HCT116 (cell line): ENCODE results near the gene PPP1R12B. TPM values are rescaled to one million over a fixed set of nuclear protein-coding genes. Genes with fewer than 3 reads are reported as not detected.
"Not testable (repeated sequence)": the region's sequence is repeated elsewhere in the genome, so short reads cannot be mapped to it uniquely, and the experiment has no call there.

Source experiments
- ATAC-seq: fragments of 200-7000 bp; cut with Tn5 transposase; 2 replicates; pipeline ENCODE4 v1.9.1; 2020; ENCODE audit warnings: mild to moderate bottlenecking, moderate library complexity
- BruUV-seq: library from RNA; stranded (reverse); fragments of 400-500 nt; replicated peaks from 2 replicates; lab custom pipeline; 2021; lab: Mats Ljungman, UMichigan
- CTCF ChIA-PET: fragments of 300-600 bp; sonication (Branson Sonifier 250); formaldehyde crosslinking; loops from one replicate; lab custom pipeline; 2021; ENCODE audit warnings: antibody characterized with exemption; lab: Charles Lee
- POLR2A ChIA-PET: fragments of 300-600, 350-600 bp; sonication (Branson Sonifier 250); formaldehyde crosslinking; loops from one replicate; lab custom pipeline; 2021; ENCODE audit warnings: antibody characterized with exemption; lab: Charles Lee
- RAD21 ChIA-PET, 2 experiments: fragments of 300-600 bp; sonication (Branson Sonifier 250); formaldehyde crosslinking; loops; one replicate each; lab custom pipeline; 2023; ENCODE audit warnings: low total read pairs in 2 of 2; ENCODE audit not compliant: uncharacterized antibody in 2 of 2, unreplicated experiment in 2 of 2, low non-redundant PET in 1 of 2; lab: Charles Lee
- DNase-seq: peaks from one replicate; pipeline ENCODE4 v3.0.0-alpha.2; 2010; ENCODE audit warnings: low read depth, low spot score
- H2AFZ ChIP-seq: fragments of 200-600 bp; shearing (Covaris generic), sonication (generic); 2 replicates; pipeline ENCODE4 v1.6.1; 2017; ENCODE audit warnings: low read depth, mixed run types, mixed read lengths, antibody characterized with exemption, low read length; ENCODE audit not compliant: poor library complexity, severe bottlenecking
- H3K27ac ChIP-seq: 2 replicates; pipeline ENCODE4 v1.5.1; 2012; ENCODE audit warnings: low read depth, low read length
- H3K27me3 ChIP-seq: fragments of 200-600 bp; sonication (generic); 2 replicates; pipeline ENCODE4 v1.6.1; 2016; ENCODE audit warnings: mixed run types, low read length, mixed read lengths; ENCODE audit not compliant: insufficient read depth
- H3K36me3 ChIP-seq, 2 experiments: fragments of 200-500 bp in 1 of 2; fragments of 200-600 bp in 1 of 2; sonication (Bioruptor generic) in 1 of 2; sonication (generic) in 1 of 2; 2 replicates each; pipeline versions ENCODE4 v1.5.1 to v1.6.1; 2014 to 2016; ENCODE audit warnings: low read length in 2 of 2, inconsistent platforms in 1 of 2, mixed read lengths in 1 of 2, mixed run types in 1 of 2; ENCODE audit not compliant: insufficient read depth in 2 of 2, control insufficient read depth in 1 of 2
- H3K4me1 ChIP-seq, 2 experiments: fragments of 200-600 bp in 1 of 2; sonication (generic) in 1 of 2; 2 replicates each; pipeline versions ENCODE4 v1.5.1 to v1.6.1; 2012 to 2017; ENCODE audit warnings: low read length in 2 of 2, inconsistent platforms in 1 of 2, mild to moderate bottlenecking in 1 of 2, mixed read lengths in 1 of 2, mixed run types in 1 of 2, moderate library complexity in 1 of 2; ENCODE audit not compliant: insufficient read depth in 2 of 2, control insufficient read depth in 1 of 2
- H3K4me2 ChIP-seq: fragments of 200-600 bp; sonication (generic); 2 replicates; pipeline ENCODE4 v1.6.1; 2017; ENCODE audit warnings: mixed run types, low read length, mixed read lengths
- H3K4me3 ChIP-seq, 2 experiments: fragments of 200-600 bp in 1 of 2; sonication (generic) in 1 of 2; replicated peaks in 1 of 2; 2 replicates each; pipeline ENCODE4 v1.5.1; 2011 to 2016; ENCODE audit warnings: low read length in 2 of 2, control low read depth in 1 of 2, low read depth in 1 of 2, mild to moderate bottlenecking in 1 of 2, mixed read lengths in 1 of 2, mixed run types in 1 of 2
- H3K79me2 ChIP-seq: fragments of 200-600 bp; sonication (generic); 2 replicates; pipeline ENCODE4 v1.6.1; 2017; ENCODE audit warnings: mild to moderate bottlenecking, mixed run types, low read length, moderate library complexity, mixed read lengths; ENCODE audit not compliant: insufficient read depth
- H3K9ac ChIP-seq: fragments of 200-600 bp; sonication (generic); 2 replicates; pipeline ENCODE4 v1.6.1; 2016; ENCODE audit warnings: low read length, mixed read lengths
- H3K9me2 ChIP-seq: fragments of 200-600 bp; sonication (generic), shearing (Covaris generic); 2 replicates; pipeline ENCODE4 v1.6.1; 2017; ENCODE audit warnings: mixed run types, mild to moderate bottlenecking, moderate library complexity; ENCODE audit not compliant: insufficient read depth
- H3K9me3 ChIP-seq, 2 experiments: fragments of 200-500 bp in 1 of 2; fragments of 200-600 bp in 1 of 2; sonication (Bioruptor generic) in 1 of 2; sonication (generic) in 1 of 2; 2 replicates each; pipeline ENCODE4 v1.6.1; 2014 to 2017; ENCODE audit warnings: low read length in 2 of 2, mixed read lengths in 2 of 2, inconsistent platforms in 1 of 2, low read depth in 1 of 2, mild to moderate bottlenecking in 1 of 2, mixed run types in 1 of 2, moderate library complexity in 1 of 2; ENCODE audit not compliant: control insufficient read depth in 1 of 2, insufficient read depth in 1 of 2
- H4K20me1 ChIP-seq: fragments of 200-600 bp; sonication (generic), shearing (Covaris generic); 2 replicates; pipeline ENCODE4 v1.6.1; 2017; ENCODE audit warnings: mixed run types, mild to moderate bottlenecking, moderate library complexity; ENCODE audit not compliant: insufficient read depth
- ATF3 ChIP-seq: IDR thresholded peaks from 2 replicates; pipeline ENCODE4 v1.6.1; 2012
- CEBPB ChIP-seq: IDR thresholded peaks from 2 replicates; pipeline ENCODE4 v1.6.1; 2012; ENCODE audit warnings: low read depth
- CTCF ChIP-seq, 3 experiments: fragments of 200-600 bp in 1 of 3; sonication (generic) in 1 of 3; IDR thresholded peaks in 2 of 3; conservative IDR thresholded peaks in 1 of 3; 2 replicates each; pipeline ENCODE4 v1.5.1; 2012 to 2017; ENCODE audit warnings: low read depth in 2 of 3, low read length in 2 of 3, antibody characterized with exemption in 1 of 3, borderline replicate concordance in 1 of 3, control low read depth in 1 of 3, mild to moderate bottlenecking in 1 of 3, mixed read lengths in 1 of 3, mixed run types in 1 of 3, moderate library complexity in 1 of 3; ENCODE audit not compliant: insufficient read depth in 1 of 3
- ELF1 ChIP-seq: IDR thresholded peaks from 2 replicates; pipeline ENCODE4 v1.6.1; 2012; ENCODE audit warnings: low read depth, borderline replicate concordance
- FOSL1 ChIP-seq: IDR thresholded peaks from 2 replicates; pipeline ENCODE4 v1.6.1; 2012; ENCODE audit warnings: low read depth
- JUND ChIP-seq: IDR thresholded peaks from 2 replicates; pipeline ENCODE4 v1.6.1; 2012
- SIN3A ChIP-seq: IDR thresholded peaks from 2 replicates; pipeline ENCODE4 v1.6.1; 2012; ENCODE audit warnings: low read depth
- SP1 ChIP-seq: IDR thresholded peaks from 2 replicates; pipeline ENCODE4 v1.6.1; 2012; ENCODE audit warnings: low read depth
- TCF7L2 ChIP-seq: IDR thresholded peaks from 2 replicates; pipeline ENCODE4 v1.7.0; 2011; ENCODE audit warnings: borderline replicate concordance, inconsistent platforms; ENCODE audit not compliant: insufficient read depth, insufficient read length; ENCODE audit errors: extremely low read depth
- ZBTB33 ChIP-seq: IDR thresholded peaks from 2 replicates; pipeline ENCODE4 v1.6.1; 2011; ENCODE audit warnings: mild to moderate bottlenecking, low read length, moderate library complexity; ENCODE audit not compliant: insufficient replicate concordance; ENCODE audit errors: extremely low read depth
- ZFX ChIP-seq: fragments of 450-650 bp; IDR thresholded peaks from 2 replicates; pipeline ENCODE4 v1.6.1; 2017
- intact Hi-C: fragments of 100-400 bp; cut with micrococcal nuclease; formaldehyde crosslinking; loops from 2 replicates; pipeline ENCODE4 v1.10.0; 2022
- total RNA-seq: library from RNA; stranded (reverse); gene quantifications from one replicate; pipeline ENCODE4 v1.2.1, GENCODE V29; 2021; ENCODE audit not compliant: unreplicated experiment

Gene PPP1R12B
- total RNA-seq, 1 experiment from 2014 or later, result 14.3 TPM

GRCh38 chr1:202460143-202460495 is 111.6 kb downstream of the PPP1R12B start:
- H3K79me2 ChIP-seq, H3K9ac ChIP-seq, H3K4me3 ChIP-seq, H2AFZ ChIP-seq, H4K20me1 ChIP-seq, H3K27ac ChIP-seq, H3K27me3 ChIP-seq, H3K9me2 ChIP-seq, H3K36me3 ChIP-seq, RAD21 ChIA-PET, H3K9me3 ChIP-seq, POLR2A ChIA-PET, DNase-seq, BruUV-seq: not testable (repeated sequence)
- Histone ChIP-seq H3K4me2 (peak overlapping the region; percentile 41; the same call in 1 of the 2 replicates), H3K4me1 (peaks cover 12 to 34% of the 10 kb centered on the region in 2 experiments)
- TF ChIP-seq FOSL1, result peak; percentile 54; the same call in 1 of the 2 replicates
- ATAC-seq, result peak; percentile 68; the same call in 1 of the 2 replicates
- intact Hi-C loops, result loop anchor here (10.0 kb wide), 1 partner anchor 115 kb away; no protein-coding TSS in a partner anchor
- CTCF ChIA-PET, result interaction anchor here (0.8 to 1.4 kb wide), 2 partner anchors 116 to 256 kb away, joined by 3 read pairs; no protein-coding TSS in a partner anchor

GRCh38 chr1:202462342-202463076 is 114.0 kb downstream of the PPP1R12B start:
- H3K27me3 ChIP-seq, result no peaks in the 10 kb centered on the region
- no peak overlapping the region for H3K4me3 ChIP-seq
- H3K9ac ChIP-seq, result no peak overlapping the region
- H3K79me2 ChIP-seq, result no peaks in the 10 kb centered on the region
- intact Hi-C loops, result loop anchor here (10.0 kb wide), 1 partner anchor 112 kb away; no protein-coding TSS in a partner anchor
- H4K20me1 ChIP-seq, result no peaks in the 10 kb centered on the region
- no peak overlapping the region for H3K4me2 ChIP-seq
- RAD21 ChIA-PET, result no interaction called here
- TF ChIP-seq ZBTB33 (no peak), ZFX (no peak), CEBPB (no peak), SP1 (no peak), SIN3A (no peak), TCF7L2 (no peak), ELF1 (no peak), JUND (no peak), CTCF (IDR thresholded peaks at IDR 0.05 in 2 of 3, conservative IDR thresholded peaks at IDR 0.05 in 1 of 3; ENCODE audit: borderline replicate concordance in 1 of 3, insufficient read depth in 1 of 3, low read depth in 2 of 3, low read length in 2 of 3) (no peak), ATF3 (no peak)
- peaks cover 0 to 28% of the 10 kb centered on the region in 2 experiments; a peak in 2 of 4 replicates for H3K4me1 ChIP-seq
- no peak overlapping the region for H2AFZ ChIP-seq
- DNase-seq, result no peak
- CTCF ChIA-PET, result no interaction called here
- H3K36me3 ChIP-seq, result no peaks in the 10 kb centered on the region
- no peaks in the 10 kb centered on the region for H3K9me3 ChIP-seq
- no peak overlapping the region for H3K27ac ChIP-seq
- no peak for ATAC-seq
- H3K9me2 ChIP-seq, result no peaks in the 10 kb centered on the region
- POLR2A ChIA-PET, result no interaction called here
- no TSS peak for BruUV-seq
